ENCODE results near the gene LSM2. TPM values are rescaled to one million over a fixed set of nuclear protein-coding genes. Genes with fewer than 3 reads are reported as not detected.
"Not testable (repeated sequence)": the region's sequence is repeated elsewhere in the genome, so short reads cannot be mapped to it uniquely, and the experiment has no call there.

LSM2 gene
- total and polyA plus RNA-seq, 8 donors = 11.0 to 27.3 (median 21.4) TPM

DNA sequence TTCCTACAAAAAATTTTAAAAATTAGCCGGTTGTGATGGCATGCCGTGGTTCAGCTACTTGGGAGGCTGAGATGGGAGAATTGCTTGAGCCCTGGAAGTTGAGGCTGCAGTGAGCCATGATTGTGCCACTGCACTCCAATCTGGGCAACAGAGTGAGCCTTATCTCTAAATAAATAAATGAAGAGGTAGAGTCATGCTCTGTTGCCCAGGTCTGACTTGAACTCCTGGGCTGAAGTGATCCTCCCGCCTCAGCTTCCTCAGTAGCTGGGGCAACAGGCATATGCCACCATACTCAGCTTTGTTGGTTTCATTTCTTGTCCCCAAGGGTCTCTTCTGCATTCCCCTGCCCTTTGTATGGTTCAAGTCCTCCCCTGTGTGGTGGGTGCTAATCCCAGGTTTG, 37.7 kb upstream of the LSM2 start:
- intact Hi-C loops (cut with DNase I) = no loop called here
- no peak overlapping the region for H3K27ac ChIP-seq
- ATAC-seq = peak in 2 of 4 donors; percentile 26 to 33
- H3K27me3 ChIP-seq = no peaks in the 10 kb centered on the region
- H3K4me3 ChIP-seq = no peak overlapping the region
- no peak for DNase-seq
- no peaks in the 10 kb centered on the region for H3K4me1 ChIP-seq
- WGBS, 2 donors = 87 to 89% methylated on average over 3 of the region's 3 CpGs
- FAIRE-seq = no peak
- no peaks in the 10 kb centered on the region for H3K9me3 ChIP-seq
- TF ChIP-seq, protein P1, sequence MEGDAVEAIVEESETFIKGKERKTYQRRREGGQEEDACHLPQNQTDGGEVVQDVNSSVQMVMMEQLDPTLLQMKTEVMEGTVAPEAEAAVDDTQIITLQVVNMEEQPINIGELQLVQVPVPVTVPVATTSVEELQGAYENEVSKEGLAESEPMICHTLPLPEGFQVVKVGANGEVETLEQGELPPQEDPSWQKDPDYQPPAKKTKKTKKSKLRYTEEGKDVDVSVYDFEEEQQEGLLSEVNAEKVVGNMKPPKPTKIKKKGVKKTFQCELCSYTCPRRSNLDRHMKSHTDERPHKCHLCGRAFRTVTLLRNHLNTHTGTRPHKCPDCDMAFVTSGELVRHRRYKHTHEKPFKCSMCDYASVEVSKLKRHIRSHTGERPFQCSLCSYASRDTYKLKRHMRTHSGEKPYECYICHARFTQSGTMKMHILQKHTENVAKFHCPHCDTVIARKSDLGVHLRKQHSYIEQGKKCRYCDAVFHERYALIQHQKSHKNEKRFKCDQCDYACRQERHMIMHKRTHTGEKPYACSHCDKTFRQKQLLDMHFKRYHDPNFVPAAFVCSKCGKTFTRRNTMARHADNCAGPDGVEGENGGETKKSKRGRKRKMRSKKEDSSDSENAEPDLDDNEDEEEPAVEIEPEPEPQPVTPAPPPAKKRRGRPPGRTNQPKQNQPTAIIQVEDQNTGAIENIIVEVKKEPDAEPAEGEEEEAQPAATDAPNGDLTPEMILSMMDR (IDR thresholded peaks at IDR 0.05) = no peak
- H3K36me3 ChIP-seq = peaks cover 0 to 4% (median 0%) of the 10 kb centered on the region in 3 donors

DNA sequence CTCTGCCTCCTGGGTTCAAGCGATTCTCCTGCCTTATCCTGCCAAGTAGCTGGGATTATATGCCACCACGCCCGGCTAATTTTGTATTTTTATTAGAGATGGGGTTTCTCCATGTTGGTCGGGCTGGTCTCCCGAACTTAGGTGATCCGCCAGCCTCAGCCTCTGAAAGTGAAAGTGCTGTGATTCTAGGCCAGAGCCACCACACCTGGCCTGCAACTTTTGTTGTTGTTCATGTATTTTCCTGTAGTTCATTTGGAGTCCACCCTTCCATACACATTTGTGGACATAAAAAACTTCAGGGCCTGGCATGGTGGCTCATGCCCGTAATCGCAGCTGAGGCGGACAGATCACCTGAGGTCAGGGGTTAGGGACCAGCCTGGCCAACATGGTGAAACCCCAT, 35.3 kb upstream of the LSM2 start:
- H3K27me3 ChIP-seq = no peaks in the 10 kb centered on the region
- 90 to 92% methylated on average over 9 of the region's 9 CpGs for WGBS, 2 donors
- FAIRE-seq = no peak
- H3K4me3 ChIP-seq = no peak overlapping the region
- H3K9me3 ChIP-seq = no peaks in the 10 kb centered on the region
- H3K36me3 ChIP-seq = peaks cover 0 to 16% (median 9%) of the 10 kb centered on the region in 3 donors
- ATAC-seq = no peak
- DNase-seq = no peak
- intact Hi-C loops (cut with DNase I) = no loop called here
- TF ChIP-seq, protein P1 (IDR thresholded peaks at IDR 0.05) = no peak
- no peak overlapping the region for H3K27ac ChIP-seq
- peaks cover 10 to 16% (median 14%) of the 10 kb centered on the region in 3 donors for H3K4me1 ChIP-seq

DNA sequence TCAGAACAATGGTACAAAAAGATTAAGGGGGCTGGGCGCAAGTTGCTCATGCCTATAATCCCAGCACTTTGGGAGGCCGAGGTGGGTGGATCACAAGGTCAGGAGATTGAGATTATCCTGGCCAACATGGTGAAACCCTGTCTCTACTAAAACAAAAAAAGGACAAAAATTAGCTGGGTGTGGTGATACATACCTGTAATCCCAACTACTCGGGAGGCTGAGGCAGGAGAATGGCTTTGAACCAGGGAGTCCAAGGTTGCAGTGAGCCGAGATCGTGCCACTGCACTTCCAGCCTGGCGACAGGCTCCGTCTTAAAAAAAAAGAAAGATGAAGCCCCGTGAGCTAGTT, 33.0 kb upstream of the LSM2 start:
- intact Hi-C loops (cut with DNase I) = loop anchor here in 1 of 3 donors (10.0 kb wide), 1 partner anchor 65 kb away; the partner anchor contains the start of gene VWA7
- FAIRE-seq = not testable (repeated sequence)

DNA sequence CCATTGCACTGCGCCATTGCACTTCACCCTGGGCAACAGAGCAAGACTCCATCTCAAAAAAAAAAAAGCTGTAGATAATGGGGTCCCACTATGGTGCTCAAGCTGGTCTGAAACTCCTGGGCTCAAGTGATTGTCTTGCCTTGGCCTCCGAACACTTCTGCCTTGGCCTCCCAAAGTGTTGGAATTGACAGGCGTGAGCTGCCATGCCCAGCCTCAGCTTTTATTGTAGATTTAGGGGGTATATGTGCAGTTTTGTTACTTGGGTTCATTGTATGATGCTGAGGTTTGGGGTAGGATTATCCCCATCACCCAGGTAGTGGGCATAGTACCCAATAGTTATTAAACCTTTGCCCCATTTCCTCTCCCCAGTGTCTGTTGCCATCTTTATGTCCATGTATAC, 32.2 kb upstream of the LSM2 start:
- TF ChIP-seq, protein P1 (IDR thresholded peaks at IDR 0.05) = no peak
- Histone ChIP-seq H3K36me3 (peaks cover 0 to 16% (median 9%) of the 10 kb centered on the region in 3 donors), H3K27ac (no peak overlapping the region), H3K4me3 (no peak overlapping the region), H3K9me3 (no peaks in the 10 kb centered on the region), H3K4me1 (peaks cover 12 to 27% (median 14%) of the 10 kb centered on the region in 3 donors), H3K27me3 (no peaks in the 10 kb centered on the region)
- intact Hi-C loops (cut with DNase I) = loop anchor here in 1 of 3 donors (10.0 kb wide), 1 partner anchor 64 kb away; the partner anchor contains the start of gene VWA7
- 96 to 98% methylated on average over 3 of the region's 3 CpGs for WGBS, 2 donors
- ATAC-seq = no peak
- no peak for DNase-seq
- no peak for FAIRE-seq

More for the DNA sequence above, 33.0 kb upstream of the LSM2 start:
- not testable (repeated sequence) for H3K27me3 ChIP-seq, H3K9me3 ChIP-seq, H3K4me3 ChIP-seq, ATAC-seq, DNase-seq, H3K27ac ChIP-seq
- peaks cover 12 to 27% (median 14%) of the 10 kb centered on the region in 3 donors for H3K4me1 ChIP-seq
- 89 to 95% methylated on average over 8 of the region's 8 CpGs for WGBS, 2 donors
- peaks cover 0 to 16% (median 9%) of the 10 kb centered on the region in 3 donors for H3K36me3 ChIP-seq

DNA sequence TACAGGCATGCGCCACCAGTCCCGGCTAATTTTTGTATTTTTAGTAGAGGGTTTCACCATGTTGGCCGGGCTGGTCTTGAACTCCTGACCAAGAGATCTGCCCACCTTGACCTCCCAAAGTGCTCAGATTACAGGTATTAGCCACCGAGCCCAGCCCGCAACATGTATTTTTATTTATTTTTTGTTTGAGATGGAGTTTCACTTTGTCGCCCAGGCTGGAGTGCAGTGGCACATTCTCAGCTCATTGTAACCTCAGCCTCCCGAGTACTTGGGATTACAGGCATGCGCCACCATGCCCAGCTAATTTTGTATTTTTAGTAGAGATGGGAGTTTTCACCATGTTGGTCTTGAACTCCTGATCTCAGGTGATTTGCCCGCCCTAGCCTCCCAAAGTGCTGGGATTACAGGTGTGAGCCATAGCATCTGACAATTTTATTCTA, 31.4 kb upstream of the LSM2 start:
- not testable (repeated sequence) for H3K9me3 ChIP-seq, H3K27me3 ChIP-seq, DNase-seq, H3K27ac ChIP-seq, ATAC-seq, FAIRE-seq
- peak overlapping the region in 1 of 4 donors; percentile 54 for H3K4me3 ChIP-seq
- H3K36me3 ChIP-seq = peaks cover 0 to 16% (median 9%) of the 10 kb centered on the region in 3 donors
- WGBS, 2 donors = 87 to 88% methylated on average over 9 of the region's 9 CpGs
- intact Hi-C loops (cut with DNase I) = loop anchor here in 1 of 3 donors (10.0 kb wide), 1 partner anchor 63 kb away; the partner anchor contains the start of gene VWA7
- peaks cover 12 to 27% (median 14%) of the 10 kb centered on the region in 3 donors for H3K4me1 ChIP-seq
